Mucosa of descending colon (tissue), 3 donors: ENCODE results near the gene GABRD. TPM values are rescaled to one million over a fixed set of nuclear protein-coding genes. Genes with fewer than 3 reads are reported as not detected.

Source experiments
- ATAC-seq: fragments of 200-7000 bp; cut with Tn5 transposase; one replicate; pipeline ENCODE4 v1.9.1; 2020; ENCODE audit warnings: mild to moderate bottlenecking, moderate library complexity
- DNase-seq, 3 donors: peaks; one replicate each; pipeline ENCODE4 v3.0.0-alpha.2; 2020
- H3K36me3 ChIP-seq: fragments of 200-600 bp; one replicate; pipeline ENCODE4 v1.8.0; 2021; ENCODE audit warnings: low read depth, mild to moderate bottlenecking
- H3K4me1 ChIP-seq: fragments of 200-600 bp; one replicate; pipeline ENCODE4 v1.8.0; 2021; ENCODE audit warnings: low read depth, mild to moderate bottlenecking
- H3K4me3 ChIP-seq: fragments of 200-600 bp; one replicate; pipeline ENCODE4 v1.8.0; 2021; ENCODE audit warnings: mild to moderate bottlenecking
- H3K9me3 ChIP-seq: fragments of 200-600 bp; one replicate; pipeline ENCODE4 v1.8.0; 2021; ENCODE audit warnings: mild to moderate bottlenecking
- intact Hi-C, 2 donors: fragments of 100-400 bp; cut with DNase I in 1 of 2; cut with micrococcal nuclease in 1 of 2; formaldehyde crosslinking; loops; one replicate each; pipeline versions ENCODE4 v1.11.0 to v1.11.1; 2022; cut with DNase I, micrococcal nuclease
- total RNA-seq, 3 donors: library from RNA; stranded (reverse); fragmentation: NEBNext Ultra II Directional in 2 of 3; extraction: Animal tissue kit (Norgen Biotek cat#: 25700) in 2 of 3; gene quantifications; one replicate each; pipeline versions ENCODE4 v1.2.1 to v1.2.4, GENCODE V29; 2021 to 2023
- TF ChIP-seq, protein P1 (sequence below): fragments of 200-600 bp; IDR thresholded peaks from one replicate; pipeline ENCODE4 v1.8.0; 2022; ENCODE audit warnings: antibody characterized with exemption, mild to moderate bottlenecking
- donor health status: DM: no; HTN: no; CAD: no; lungs with moderate emphysema.
- donor health status: DM: no; HTN: no; CAD: no.
- donor health status: DM: no; HTN: yes; CAD: no.

The GABRD gene
- total RNA-seq, 3 donors from 2014 or later, result not detected

- no peak overlapping the region for H3K4me3 ChIP-seq
- intact Hi-C loops, result loop anchor here (10.0 kb wide), 1 partner anchor 97 kb away; no protein-coding TSS in a partner anchor
- no peaks in the 10 kb centered on the region for H3K9me3 ChIP-seq
- peaks cover 13% of the 10 kb centered on the region for H3K4me1 ChIP-seq
- ATAC-seq (no peak), DNase-seq (no peak)
- TF ChIP-seq, protein P1, sequence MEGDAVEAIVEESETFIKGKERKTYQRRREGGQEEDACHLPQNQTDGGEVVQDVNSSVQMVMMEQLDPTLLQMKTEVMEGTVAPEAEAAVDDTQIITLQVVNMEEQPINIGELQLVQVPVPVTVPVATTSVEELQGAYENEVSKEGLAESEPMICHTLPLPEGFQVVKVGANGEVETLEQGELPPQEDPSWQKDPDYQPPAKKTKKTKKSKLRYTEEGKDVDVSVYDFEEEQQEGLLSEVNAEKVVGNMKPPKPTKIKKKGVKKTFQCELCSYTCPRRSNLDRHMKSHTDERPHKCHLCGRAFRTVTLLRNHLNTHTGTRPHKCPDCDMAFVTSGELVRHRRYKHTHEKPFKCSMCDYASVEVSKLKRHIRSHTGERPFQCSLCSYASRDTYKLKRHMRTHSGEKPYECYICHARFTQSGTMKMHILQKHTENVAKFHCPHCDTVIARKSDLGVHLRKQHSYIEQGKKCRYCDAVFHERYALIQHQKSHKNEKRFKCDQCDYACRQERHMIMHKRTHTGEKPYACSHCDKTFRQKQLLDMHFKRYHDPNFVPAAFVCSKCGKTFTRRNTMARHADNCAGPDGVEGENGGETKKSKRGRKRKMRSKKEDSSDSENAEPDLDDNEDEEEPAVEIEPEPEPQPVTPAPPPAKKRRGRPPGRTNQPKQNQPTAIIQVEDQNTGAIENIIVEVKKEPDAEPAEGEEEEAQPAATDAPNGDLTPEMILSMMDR, result no peak
- H3K36me3 ChIP-seq, result no peaks in the 10 kb centered on the region
Observed at GRCh38 chr1:2041305-2041704, 22.2 kb downstream of the GABRD start.

DNA sequence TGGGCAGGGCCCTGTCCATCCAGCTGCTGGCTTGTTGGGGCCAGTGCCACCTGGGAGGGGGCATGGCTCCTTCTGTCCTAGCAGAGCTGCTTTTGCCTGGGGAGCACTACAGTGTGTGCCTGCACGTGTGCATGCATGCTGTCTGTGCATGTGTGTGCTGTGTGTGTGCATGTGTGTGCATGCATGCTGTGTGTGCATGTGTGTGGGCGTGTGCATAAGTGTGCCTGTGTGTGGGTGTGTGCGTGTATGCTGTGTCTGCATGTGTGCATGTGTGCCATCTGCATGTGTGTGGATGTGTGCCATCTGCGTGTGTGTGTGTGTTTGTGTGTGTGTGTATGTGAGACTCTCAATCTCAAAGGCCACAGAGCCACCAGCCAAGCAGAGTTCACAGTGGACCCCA is 22.7 kb downstream of the GABRD start:
- Histone ChIP-seq H3K9me3 (no peaks in the 10 kb centered on the region), H3K4me1 (peaks cover 15% of the 10 kb centered on the region), H3K4me3 (no peak overlapping the region), H3K36me3 (no peaks in the 10 kb centered on the region)
- DNase-seq, result no peak
- TF ChIP-seq, protein P1, result no peak
- no peak for ATAC-seq
- intact Hi-C loops, result loop anchor here (10.0 kb wide), 1 partner anchor 97 kb away; no protein-coding TSS in a partner anchor

DNA sequence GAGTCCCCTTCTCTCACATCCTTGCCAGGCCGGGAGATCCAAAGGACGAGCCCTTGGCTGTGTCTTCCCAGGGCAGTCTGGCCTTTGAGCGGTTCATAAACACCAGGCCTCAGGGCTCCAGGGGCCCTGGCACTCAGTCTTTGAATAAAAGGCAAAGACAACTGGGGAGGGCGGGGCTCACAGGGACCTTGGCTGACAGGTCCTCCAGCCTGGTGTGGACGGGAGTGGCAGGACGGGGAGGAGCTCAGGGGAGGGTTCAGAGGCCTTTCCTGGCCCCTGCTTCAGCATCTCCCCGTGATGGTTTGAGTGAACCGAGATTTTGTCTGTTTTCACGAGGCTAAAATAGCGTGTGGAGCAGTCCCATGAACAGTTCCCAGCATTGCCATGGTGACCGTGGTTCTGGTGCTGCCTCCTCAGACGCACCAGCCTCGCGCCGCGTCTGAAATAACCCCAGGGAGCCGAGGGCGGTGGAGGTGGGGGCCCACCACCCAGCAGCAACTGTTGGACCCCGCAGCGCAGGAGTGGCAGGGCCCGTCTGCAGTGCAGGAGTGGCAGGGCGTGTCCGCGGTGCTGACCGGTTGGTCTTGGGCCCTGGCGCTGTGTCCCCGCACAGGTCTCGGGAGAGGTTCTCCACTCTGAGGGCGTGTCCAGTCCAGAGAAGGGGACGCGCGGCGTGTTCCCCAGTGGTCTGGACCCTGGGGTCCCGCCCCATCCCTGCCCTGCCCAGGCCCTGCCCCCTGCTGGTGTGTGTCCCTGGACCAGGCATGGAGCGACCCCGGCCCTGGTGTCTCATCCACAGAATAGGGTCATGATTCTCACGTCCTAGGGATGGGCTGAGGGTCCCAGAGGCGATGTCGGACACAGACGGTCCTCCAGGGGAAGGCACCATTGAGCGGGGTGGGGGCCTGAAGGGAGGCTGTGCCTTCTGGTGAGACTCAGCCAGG is 24.0 kb downstream of the GABRD start:
- peaks cover 27% of the 10 kb centered on the region for H3K4me1 ChIP-seq
- intact Hi-C loops, result loop anchor here (10.0 kb wide), 1 partner anchor 98 kb away; no protein-coding TSS in a partner anchor
- TF ChIP-seq, protein P1, result no peak
- H3K9me3 ChIP-seq, result no peaks in the 10 kb centered on the region
- DNase-seq (peak in 2 of 3 donors; percentile 66 to 70), ATAC-seq (peak; percentile 26)
- H3K4me3 ChIP-seq, result no peak overlapping the region
- no peaks in the 10 kb centered on the region for H3K36me3 ChIP-seq

GRCh38 chr1:2043886-2044285 is 24.7 kb downstream of the GABRD start:
- DNase-seq, result peak in 1 of 3 donors; percentile 45
- TF ChIP-seq, protein P1, result no peak
- H3K9me3 ChIP-seq, result no peaks in the 10 kb centered on the region
- peaks cover 34% of the 10 kb centered on the region for H3K4me1 ChIP-seq
- intact Hi-C loops, result loop anchor here (10.0 kb wide), 1 partner anchor 99 kb away; no protein-coding TSS in a partner anchor
- H3K4me3 ChIP-seq, result no peak overlapping the region
- ATAC-seq, result no peak
- H3K36me3 ChIP-seq, result no peaks in the 10 kb centered on the region

DNA sequence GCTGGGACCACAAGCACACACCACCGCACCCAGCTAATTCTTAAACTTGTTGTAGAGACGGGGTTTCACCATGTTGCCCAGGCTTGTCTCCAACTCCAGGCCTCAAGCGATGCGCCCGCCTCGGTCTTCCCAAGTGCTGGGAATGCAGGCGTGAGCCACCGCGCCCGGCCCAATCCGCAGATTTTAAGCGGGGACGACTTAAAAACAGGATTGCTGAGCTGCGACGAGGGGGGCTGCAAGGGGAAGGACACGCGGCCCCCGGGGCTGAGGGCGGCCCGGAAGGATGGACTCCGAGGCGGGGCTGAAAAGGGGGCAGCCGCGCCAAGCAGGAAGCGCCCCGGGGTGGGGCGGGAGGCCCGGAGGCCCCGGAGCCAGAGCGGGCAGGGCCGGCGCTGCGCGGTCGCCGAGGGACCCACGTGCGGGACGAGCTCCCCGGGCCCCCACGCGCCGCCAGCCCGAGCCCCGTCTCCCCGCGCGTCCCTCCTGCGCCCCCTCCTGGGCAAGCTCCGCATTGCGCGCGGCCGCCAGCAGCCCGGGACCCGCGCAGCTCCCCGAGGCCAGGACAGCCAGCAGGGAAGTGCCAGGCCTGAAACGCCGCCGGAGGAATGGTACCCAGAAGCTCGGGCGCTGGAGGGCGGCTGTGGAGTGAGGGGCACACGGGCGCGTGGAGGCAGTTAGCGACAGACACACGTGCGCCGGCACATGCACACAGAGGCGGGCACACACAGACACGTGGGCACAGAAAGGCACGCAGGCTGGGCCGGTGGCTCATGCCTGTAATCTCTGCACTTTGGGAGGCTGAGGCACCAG is 25.6 kb downstream of the GABRD start:
- intact Hi-C loops, result loop anchor here (10.0 kb wide), 1 partner anchor 100 kb away; no protein-coding TSS in a partner anchor
- H3K4me1 ChIP-seq, result peaks cover 42% of the 10 kb centered on the region
- H3K9me3 ChIP-seq, result no peaks in the 10 kb centered on the region
- TF ChIP-seq, protein P1, result peak; percentile 95
- DNase-seq (peak; percentile 73 to 88 (median 76)), ATAC-seq (peak; percentile 59)
- no peak overlapping the region for H3K4me3 ChIP-seq
- H3K36me3 ChIP-seq, result no peaks in the 10 kb centered on the region
